ENCODE results near the gene RTN4.
"Not testable (repeated sequence)": the region's sequence is repeated elsewhere in the genome, so short reads cannot be mapped to it uniquely, and the experiment has no call there.

Gene RTN4

GRCh38 chr2:55050100-55050994 lies at the start of gene RTN4:
RTN4 (minus strand) TSS chr2:55050451; CDS start chr2:55050300, 151 bp downstream.
- peak within 1 kb of the TSS; percentile 92 for H3K4me3 ChIP-seq (ENCODE audit: low read length)
- peaks cover 7% of the 10 kb centered on the region; the same call in 1 of the 2 replicates for H3K36me3 ChIP-seq (ENCODE audit: insufficient read depth, low read depth, low read length)
- no peaks in the 10 kb centered on the region for H3K9me3 ChIP-seq (ENCODE audit: insufficient read depth, low read depth, low read length)
- H3K27ac ChIP-seq (ENCODE audit: low read length): peak within 1 kb of the TSS; percentile 64
- H3K27me3 ChIP-seq (ENCODE audit: insufficient read depth, low read length): no peaks in the 10 kb centered on the region
- peak within 1 kb of the TSS; percentile 98 for H3K9ac ChIP-seq (ENCODE audit: low read depth, low read length)
- H3K4me1 ChIP-seq (ENCODE audit: insufficient read depth, low read length): peaks cover 29% of the 10 kb centered on the region

GRCh38 chr2:55099493-55099877 lies 49.2 kb upstream of the RTN4 start:
- Histone ChIP-seq H3K4me3 (ENCODE audit: low read length) (no peak overlapping the region), H3K36me3 (ENCODE audit: insufficient read depth, low read depth, low read length) (no peaks in the 10 kb centered on the region), H3K27ac (ENCODE audit: low read length) (no peak overlapping the region), H3K9me3 (ENCODE audit: insufficient read depth, low read depth, low read length) (no peaks in the 10 kb centered on the region), H3K4me1 (ENCODE audit: insufficient read depth, low read length) (peaks cover 5% of the 10 kb centered on the region; the same call in 1 of the 2 replicates), H3K9ac (ENCODE audit: low read depth, low read length) (no peak overlapping the region), H3K27me3 (ENCODE audit: insufficient read depth, low read length) (no peaks in the 10 kb centered on the region)

- peaks cover 5% of the 10 kb centered on the region; the same call in 1 of the 2 replicates for H3K4me1 ChIP-seq (ENCODE audit: insufficient read depth, low read length)
- no peaks in the 10 kb centered on the region for H3K9me3 ChIP-seq (ENCODE audit: insufficient read depth, low read depth, low read length)
- no peak overlapping the region for H3K4me3 ChIP-seq (ENCODE audit: low read length)
- H3K36me3 ChIP-seq (ENCODE audit: insufficient read depth, low read depth, low read length): no peaks in the 10 kb centered on the region
- H3K27me3 ChIP-seq (ENCODE audit: insufficient read depth, low read length): no peaks in the 10 kb centered on the region
- no peak overlapping the region for H3K9ac ChIP-seq (ENCODE audit: low read depth, low read length)
- no peak overlapping the region for H3K27ac ChIP-seq (ENCODE audit: low read length)
Measured at GRCh38 chr2:55097461-55098410, 47.5 kb upstream of the RTN4 start.

- Histone ChIP-seq H3K4me3 (ENCODE audit: low read length) (no peak overlapping the region), H3K9ac (ENCODE audit: low read depth, low read length) (no peak overlapping the region), H3K27me3 (ENCODE audit: insufficient read depth, low read length) (no peaks in the 10 kb centered on the region), H3K9me3 (ENCODE audit: insufficient read depth, low read depth, low read length) (no peaks in the 10 kb centered on the region), H3K4me1 (ENCODE audit: insufficient read depth, low read length) (peaks cover 5% of the 10 kb centered on the region; the same call in 1 of the 2 replicates), H3K36me3 (ENCODE audit: insufficient read depth, low read depth, low read length) (no peaks in the 10 kb centered on the region), H3K27ac (ENCODE audit: low read length) (no peak overlapping the region)
Measured at GRCh38 chr2:55097082-55097460, 46.8 kb upstream of the RTN4 start.

GRCh38 chr2:55096586-55096985 lies 46.3 kb upstream of the RTN4 start:
- H3K9me3 ChIP-seq (ENCODE audit: insufficient read depth, low read depth, low read length): no peaks in the 10 kb centered on the region
- H3K27me3 ChIP-seq (ENCODE audit: insufficient read depth, low read length): no peaks in the 10 kb centered on the region
- H3K4me1 ChIP-seq (ENCODE audit: insufficient read depth, low read length): peaks cover 5% of the 10 kb centered on the region; the same call in 1 of the 2 replicates
- H3K27ac ChIP-seq (ENCODE audit: low read length): no peak overlapping the region
- no peak overlapping the region for H3K9ac ChIP-seq (ENCODE audit: low read depth, low read length)
- H3K36me3 ChIP-seq (ENCODE audit: insufficient read depth, low read depth, low read length): no peaks in the 10 kb centered on the region
- no peak overlapping the region for H3K4me3 ChIP-seq (ENCODE audit: low read length)

- Histone ChIP-seq H3K36me3 (ENCODE audit: insufficient read depth, low read depth, low read length) (no peaks in the 10 kb centered on the region), H3K4me1 (ENCODE audit: insufficient read depth, low read length) (0 out of 2 replicates have a peak, but pooled peaks cover 5% of the 10 kb centered on the region), H3K9me3 (ENCODE audit: insufficient read depth, low read depth, low read length) (no peaks in the 10 kb centered on the region), H3K4me3 (ENCODE audit: low read length) (no peak overlapping the region), H3K27ac (ENCODE audit: low read length) (no peak overlapping the region), H3K9ac (ENCODE audit: low read depth, low read length) (no peak overlapping the region), H3K27me3 (ENCODE audit: insufficient read depth, low read length) (no peaks in the 10 kb centered on the region)
Measured at GRCh38 chr2:55093381-55093780, 43.1 kb upstream of the RTN4 start.

- H3K4me3 ChIP-seq (ENCODE audit: low read length): no peak overlapping the region
Measured at GRCh38 chr2:55092439-55092838, 42.2 kb upstream of the RTN4 start.

GRCh38 chr2:55091681-55092080 lies 41.4 kb upstream of the RTN4 start:
- not testable (repeated sequence) for H3K9ac ChIP-seq (ENCODE audit: low read depth, low read length); H3K9me3 ChIP-seq (ENCODE audit: insufficient read depth, low read depth, low read length); H3K4me1 ChIP-seq (ENCODE audit: insufficient read depth, low read length); H3K4me3 ChIP-seq (ENCODE audit: low read length); H3K27me3 ChIP-seq (ENCODE audit: insufficient read depth, low read length); H3K27ac ChIP-seq (ENCODE audit: low read length); H3K36me3 ChIP-seq (ENCODE audit: insufficient read depth, low read depth, low read length)

More at GRCh38 chr2:55092439-55092838, 42.2 kb upstream of the RTN4 start:
- Histone ChIP-seq H3K9me3 (ENCODE audit: insufficient read depth, low read depth, low read length) (no peaks in the 10 kb centered on the region), H3K9ac (ENCODE audit: low read depth, low read length) (no peak overlapping the region), H3K27ac (ENCODE audit: low read length) (no peak overlapping the region), H3K4me1 (ENCODE audit: insufficient read depth, low read length) (0 out of 2 replicates have a peak, but pooled peaks cover 3% of the 10 kb centered on the region), H3K36me3 (ENCODE audit: insufficient read depth, low read depth, low read length) (no peaks in the 10 kb centered on the region), H3K27me3 (ENCODE audit: insufficient read depth, low read length) (no peaks in the 10 kb centered on the region)

- Histone ChIP-seq H3K4me1 (ENCODE audit: insufficient read depth, low read length) (no peaks in the 10 kb centered on the region), H3K36me3 (ENCODE audit: insufficient read depth, low read depth, low read length) (no peaks in the 10 kb centered on the region), H3K27me3 (ENCODE audit: insufficient read depth, low read length) (no peaks in the 10 kb centered on the region), H3K9ac (ENCODE audit: low read depth, low read length) (no peak overlapping the region), H3K27ac (ENCODE audit: low read length) (no peak overlapping the region), H3K9me3 (ENCODE audit: insufficient read depth, low read depth, low read length) (no peaks in the 10 kb centered on the region), H3K4me3 (ENCODE audit: low read length) (no peak overlapping the region)
Measured at GRCh38 chr2:55090702-55091101, 40.5 kb upstream of the RTN4 start.

GRCh38 chr2:55089726-55090125 lies 39.5 kb upstream of the RTN4 start:
- H3K36me3 ChIP-seq (ENCODE audit: insufficient read depth, low read depth, low read length): no peaks in the 10 kb centered on the region
- no peaks in the 10 kb centered on the region for H3K4me1 ChIP-seq (ENCODE audit: insufficient read depth, low read length)
- no peak overlapping the region for H3K4me3 ChIP-seq (ENCODE audit: low read length)
- H3K27ac ChIP-seq (ENCODE audit: low read length): no peak overlapping the region
- no peak overlapping the region for H3K9ac ChIP-seq (ENCODE audit: low read depth, low read length)
- H3K27me3 ChIP-seq (ENCODE audit: insufficient read depth, low read length): no peaks in the 10 kb centered on the region
- no peaks in the 10 kb centered on the region for H3K9me3 ChIP-seq (ENCODE audit: insufficient read depth, low read depth, low read length)

- Histone ChIP-seq H3K4me3 (ENCODE audit: low read length) (no peak overlapping the region), H3K27ac (ENCODE audit: low read length) (no peak overlapping the region), H3K9me3 (ENCODE audit: insufficient read depth, low read depth, low read length) (no peaks in the 10 kb centered on the region), H3K9ac (ENCODE audit: low read depth, low read length) (no peak overlapping the region), H3K4me1 (ENCODE audit: insufficient read depth, low read length) (no peaks in the 10 kb centered on the region), H3K36me3 (ENCODE audit: insufficient read depth, low read depth, low read length) (no peaks in the 10 kb centered on the region), H3K27me3 (ENCODE audit: insufficient read depth, low read length) (no peaks in the 10 kb centered on the region)
Measured at GRCh38 chr2:55088400-55088799, 38.1 kb upstream of the RTN4 start.
